Measurements from ENCODE around the gene FADS6.
"Not testable (repeated sequence)": the region's sequence is repeated elsewhere in the genome, so short reads cannot be mapped to it uniquely, and the experiment has no call there.

Gene FADS6

DNA sequence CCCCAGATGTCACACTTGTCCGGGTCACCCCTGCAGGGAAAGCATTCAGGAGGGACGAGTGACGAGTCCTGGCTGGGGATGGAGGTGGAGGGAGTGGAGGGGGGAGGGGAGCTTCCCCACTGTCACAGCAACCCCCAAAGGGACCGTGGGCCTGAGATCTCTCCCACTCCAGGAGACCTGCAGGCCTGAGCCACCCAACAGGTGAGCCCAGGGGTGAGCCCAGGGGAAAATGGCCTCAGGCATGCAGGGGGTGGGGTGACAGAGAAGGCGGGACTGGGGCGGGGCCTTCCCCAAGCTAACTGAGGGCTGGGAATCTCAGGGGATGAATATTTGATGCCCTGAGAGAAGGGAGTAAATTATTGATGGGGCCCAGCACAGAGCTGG, 27.2 kb upstream of the FADS6 start:
- DNase-seq: no peak

DNA sequence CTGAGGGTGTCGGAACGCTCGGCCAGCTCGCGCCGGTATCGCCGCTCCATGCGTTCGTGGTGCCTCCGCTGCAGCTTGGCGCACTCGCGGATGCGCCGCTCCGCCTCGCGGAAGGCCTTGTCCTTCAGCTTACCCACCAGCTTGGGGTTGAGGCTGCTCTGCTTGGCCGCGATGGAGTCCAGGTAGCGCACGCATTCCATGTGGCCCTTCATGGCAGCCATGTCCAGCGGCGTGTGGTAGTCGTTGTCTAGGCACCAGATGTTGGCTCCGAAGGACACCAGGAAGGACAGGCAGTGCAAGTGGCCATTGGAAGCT, 26.8 kb upstream of the FADS6 start:
- DNase-seq: no peak

DNA sequence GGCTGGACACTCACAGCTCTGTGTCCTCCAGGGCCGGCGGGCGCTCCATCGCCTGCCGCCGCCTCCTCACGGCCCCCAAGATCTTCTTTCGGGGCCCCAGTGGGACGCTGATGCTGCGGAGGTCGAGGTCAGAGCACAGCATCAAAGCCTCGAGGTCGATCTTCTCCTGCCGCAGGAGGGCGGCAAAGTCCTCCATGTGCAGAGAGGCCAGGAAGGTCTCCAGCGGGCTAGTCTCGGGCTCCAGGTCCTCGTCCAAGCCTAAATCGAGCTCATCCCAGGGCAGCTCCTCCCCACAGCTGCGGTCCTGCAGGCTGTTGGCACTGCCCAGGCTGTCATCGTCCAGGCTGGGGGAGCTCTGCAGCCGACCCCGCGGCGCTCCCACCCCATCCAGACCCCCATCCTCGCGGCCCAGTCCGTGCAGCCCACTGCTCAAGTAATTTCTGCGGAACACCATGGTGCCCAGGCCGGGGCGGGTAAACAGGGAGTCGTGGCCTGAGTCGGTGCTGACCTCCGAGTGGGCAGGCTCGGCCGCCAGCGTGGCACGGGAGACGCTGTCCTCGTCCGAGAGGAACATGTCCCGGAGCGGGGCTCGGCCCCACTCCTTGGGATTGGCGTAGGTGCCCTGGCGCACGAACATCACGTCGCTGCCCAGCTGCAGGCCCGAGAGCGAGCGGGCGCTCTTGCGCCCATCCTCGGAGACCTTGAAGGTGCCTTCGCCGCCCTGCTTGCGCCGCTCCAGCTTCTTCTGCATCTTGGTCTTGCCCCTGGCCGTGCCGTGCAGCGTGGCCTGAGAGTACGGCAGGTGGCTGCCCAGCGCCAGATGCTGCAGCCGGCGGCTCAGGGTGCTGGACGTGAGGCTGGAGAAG, 26.2 kb upstream of the FADS6 start:
- DNase-seq: no peak

DNA sequence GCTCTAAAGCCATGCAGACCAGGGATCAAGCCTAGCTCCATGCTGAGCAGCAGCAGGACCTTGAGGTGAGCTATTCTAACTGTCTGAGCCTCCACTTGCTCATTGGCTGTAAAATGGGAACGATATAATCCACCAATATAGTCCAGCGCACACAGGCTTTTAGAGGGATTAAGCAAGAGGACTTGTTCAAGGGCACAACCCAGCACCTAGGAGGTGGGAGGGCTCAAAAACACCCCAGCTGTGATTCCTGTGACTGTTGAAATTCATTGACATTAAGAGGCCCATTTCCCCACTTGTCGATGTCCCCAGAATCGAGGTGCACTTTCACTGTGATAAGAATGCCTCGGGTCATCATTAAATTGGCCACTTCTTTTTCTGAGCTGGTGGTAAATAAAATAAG, 25.5 kb upstream of the FADS6 start:
- DNase-seq: no peak

DNA sequence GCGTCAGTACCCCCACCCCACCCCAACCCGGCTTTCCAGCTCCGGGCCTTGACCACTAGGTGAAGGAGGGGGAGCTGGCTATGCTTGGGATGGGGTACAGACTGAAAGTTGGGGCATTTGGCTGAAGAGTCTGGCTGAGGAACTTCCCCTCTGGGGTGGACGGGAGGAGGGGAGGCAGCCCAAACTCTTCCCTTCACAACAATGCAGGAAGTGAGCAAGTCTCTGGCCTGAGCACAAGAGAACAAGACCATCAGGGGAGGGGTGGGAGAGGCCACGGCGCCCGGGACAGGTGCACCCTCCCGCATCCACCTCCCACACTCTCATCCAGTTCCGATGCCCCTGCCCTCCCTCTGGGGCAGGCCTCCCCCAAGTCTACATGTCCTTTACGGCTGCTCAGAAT, 24.0 kb upstream of the FADS6 start:
- DNase-seq: no peak

DNA sequence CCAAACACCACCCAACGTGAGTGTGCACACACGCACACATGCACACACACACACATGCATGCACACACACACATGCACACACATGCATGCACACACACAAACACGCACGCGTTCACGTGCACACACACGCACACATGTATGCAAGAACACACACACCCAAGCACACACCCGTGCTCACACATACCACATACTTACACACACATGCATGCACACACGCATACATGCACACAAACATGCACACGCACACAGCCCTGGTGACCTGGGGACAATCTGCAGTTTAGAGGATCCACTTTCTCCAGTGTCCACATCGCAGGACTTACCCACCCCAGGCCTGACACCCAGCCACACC, 23.4 kb upstream of the FADS6 start:
- DNase-seq: no peak

DNA sequence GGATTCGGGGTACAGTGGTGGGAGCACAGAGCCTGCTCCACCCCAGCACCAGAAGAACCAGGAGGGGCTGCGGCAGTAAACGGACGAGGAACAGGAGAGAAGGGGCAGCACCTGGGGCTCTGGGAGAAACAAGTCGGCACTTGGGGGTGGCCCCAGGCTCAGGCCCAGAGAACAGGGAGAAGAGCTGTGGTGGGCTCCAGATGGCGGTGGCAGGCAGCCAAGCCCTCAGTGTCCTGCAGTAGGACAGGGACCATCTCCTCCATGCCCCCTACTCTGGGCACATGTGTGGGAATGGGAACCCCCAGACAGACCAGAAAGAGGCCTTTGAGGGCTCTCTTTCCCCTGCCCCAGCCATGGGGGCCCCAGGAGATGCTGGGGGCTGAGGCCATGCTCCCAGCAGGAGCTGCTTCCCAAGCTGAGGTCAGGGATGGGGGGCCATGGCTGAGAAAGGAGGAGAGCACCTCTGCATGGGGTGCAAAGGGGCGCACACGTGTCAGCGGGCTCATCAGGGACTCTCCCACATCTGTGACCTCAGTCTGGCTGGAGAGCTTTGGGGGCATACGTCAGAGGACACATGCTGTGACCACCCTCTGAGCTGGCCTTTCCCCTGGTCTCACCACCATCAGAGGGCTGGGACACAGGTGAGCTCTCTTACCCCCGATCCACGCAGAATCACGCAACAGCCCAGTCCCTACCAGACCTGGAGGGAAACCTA, 22.9 kb upstream of the FADS6 start:
- DNase-seq: no peak

DNA sequence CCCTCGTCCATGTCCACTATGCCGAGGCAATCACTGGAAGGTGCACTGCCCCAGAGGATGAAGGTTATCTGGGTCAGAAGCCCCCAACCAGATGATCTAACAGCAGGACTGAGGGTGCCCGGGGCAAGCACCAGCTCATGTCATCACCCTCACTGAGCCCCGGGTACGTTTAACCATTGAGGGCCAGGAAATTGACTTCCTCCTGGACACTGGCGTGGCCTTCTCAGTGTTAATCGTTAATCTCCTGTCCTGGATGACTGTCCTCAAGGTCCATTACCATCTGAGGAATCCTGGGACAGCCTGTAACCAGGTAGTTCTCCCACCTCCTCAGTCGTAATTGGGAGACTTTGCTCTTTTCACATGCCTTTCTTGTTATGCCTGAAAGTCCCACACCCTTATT, 18.0 kb upstream of the FADS6 start:
- DNase-seq: not testable (repeated sequence)

DNA sequence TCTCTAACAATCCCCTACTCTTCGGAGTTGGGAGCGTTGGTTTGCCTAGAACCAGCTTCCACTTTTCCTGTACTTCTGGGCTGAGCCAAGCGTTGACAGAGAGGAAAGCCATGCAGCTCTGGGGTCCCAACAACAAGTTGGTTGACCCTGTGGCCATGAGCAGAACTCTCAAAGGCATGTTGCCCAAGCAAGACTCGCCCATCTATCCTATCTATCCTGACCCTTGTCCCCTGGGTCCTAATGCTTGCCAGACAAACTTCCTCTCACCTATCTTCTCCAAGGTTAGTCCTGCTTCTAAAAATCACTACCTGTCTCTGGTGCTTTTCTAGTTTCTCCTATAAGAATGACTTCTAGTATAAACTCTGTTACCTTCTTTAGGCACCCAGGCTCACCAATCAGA, 15.7 kb upstream of the FADS6 start:
- not testable (repeated sequence) for DNase-seq

DNA sequence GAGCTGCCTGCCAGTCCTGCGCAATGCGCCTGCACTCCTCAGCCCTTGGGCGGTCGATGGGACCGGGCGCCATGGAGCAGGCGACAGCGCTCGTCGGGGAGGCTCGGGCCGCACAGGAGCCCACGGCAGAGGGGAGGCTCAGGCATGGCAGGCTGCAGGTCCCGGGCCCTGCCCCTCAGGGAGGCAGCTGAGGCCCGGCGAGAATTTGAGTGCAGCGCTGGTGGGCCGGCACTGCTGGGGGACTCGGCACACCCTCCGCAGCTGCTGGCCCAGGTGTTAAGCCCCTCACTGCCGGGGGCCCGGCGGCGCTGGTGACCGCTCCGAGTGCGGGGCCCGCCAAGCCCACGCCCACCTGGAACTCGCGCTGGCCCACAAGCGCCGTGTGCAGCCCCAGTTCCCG, 13.6 kb upstream of the FADS6 start:
- DNase-seq: no peak

DNA sequence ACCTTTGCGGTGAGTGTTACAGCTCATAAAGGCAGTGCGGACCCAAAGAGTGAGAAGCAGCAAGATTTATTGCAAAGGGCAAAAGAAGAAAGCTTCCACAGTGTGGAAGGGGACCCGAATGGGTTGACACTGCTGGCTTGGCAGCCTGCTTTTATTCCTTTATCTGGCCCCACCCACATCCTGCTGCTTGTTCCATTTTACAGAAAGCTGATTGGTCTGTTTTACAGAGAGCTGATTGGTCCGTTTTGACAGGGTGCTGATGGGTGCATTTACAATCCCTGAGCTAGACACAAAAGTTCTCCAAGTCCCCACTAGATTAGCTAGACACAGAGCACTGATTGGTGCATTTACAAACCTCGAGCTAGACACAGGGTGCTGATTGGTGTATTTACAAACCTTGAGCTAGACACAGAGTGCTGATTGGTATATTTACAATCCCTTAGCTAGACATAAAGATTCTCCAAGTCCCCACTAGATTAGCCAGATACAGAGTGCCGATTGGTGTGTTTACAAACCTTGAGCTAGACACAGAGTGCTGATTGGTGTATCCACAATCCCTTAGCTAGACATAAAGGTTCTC, 12.9 kb upstream of the FADS6 start:
- DNase-seq: not testable (repeated sequence)

DNA sequence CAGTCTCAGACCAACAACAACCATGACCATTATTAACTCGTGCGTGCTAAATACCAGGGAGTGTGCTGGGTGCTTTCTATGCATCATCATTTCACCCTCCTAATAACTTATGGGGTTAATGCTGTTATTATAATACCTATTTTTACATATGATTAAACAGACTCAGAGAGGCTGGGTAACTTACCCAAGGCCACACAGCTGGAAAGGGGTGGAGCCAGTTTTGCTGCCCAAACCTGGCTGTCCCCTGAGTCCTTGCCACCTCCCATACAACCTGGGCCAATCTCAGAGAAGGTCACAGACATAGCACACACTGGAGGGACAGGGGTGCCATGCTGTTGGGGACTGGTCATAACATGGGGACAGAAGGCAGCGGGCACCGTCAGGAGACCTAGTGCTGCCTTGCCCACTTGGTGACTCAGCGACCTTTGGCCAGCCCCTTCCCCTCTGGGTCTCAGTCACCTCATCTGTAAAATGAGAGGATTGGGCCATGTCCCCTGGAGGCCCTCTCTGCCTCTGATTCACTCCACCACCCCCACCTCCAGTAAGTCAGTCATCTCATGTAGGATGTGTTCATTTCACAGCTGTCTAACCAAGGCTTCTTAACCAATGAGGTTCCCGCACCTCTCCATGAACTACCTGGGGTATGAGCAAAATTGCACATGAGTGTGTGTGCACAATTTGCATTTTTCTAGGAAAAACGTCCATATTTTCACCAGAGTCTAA, 11.4 kb upstream of the FADS6 start:
- no peak for DNase-seq

DNA sequence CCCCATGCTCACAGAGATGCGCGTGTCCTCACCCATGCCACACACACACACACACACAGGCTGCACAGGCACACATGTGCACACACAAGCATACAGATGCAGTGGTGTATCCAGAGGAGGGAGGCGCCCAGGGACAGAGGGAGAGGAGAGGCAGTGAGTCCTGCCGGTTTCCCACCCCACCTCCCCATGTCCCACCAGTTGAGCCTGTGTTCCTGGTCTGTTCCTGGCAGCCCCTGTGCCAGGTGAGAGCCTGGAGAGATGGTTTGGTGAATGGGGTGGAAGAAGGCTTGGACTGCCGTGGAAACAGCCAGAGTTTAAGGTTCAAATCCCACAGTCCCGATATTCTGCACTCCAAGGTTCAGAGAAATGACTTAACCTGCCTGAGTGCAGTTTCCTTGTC, 10.2 kb upstream of the FADS6 start:
- no peak for DNase-seq

DNA sequence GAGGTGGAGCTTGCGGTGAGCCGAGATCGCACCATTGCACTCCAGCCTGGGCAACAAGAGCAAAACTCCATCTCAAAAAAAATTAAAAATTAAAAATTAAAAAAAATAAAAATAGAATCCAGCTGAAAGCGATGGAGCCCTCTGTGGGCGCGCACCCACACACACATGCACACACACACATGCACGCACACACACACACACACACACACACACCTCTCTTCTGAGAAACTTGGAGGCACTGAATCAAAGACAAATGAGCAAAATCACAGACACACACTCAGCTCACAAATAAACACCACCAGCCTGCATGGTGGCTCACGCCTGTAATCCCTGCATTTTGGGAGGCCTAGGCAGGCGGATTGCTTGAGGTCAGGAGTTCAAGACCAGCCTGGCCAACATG, 9.6 kb upstream of the FADS6 start:
- DNase-seq: no peak

DNA sequence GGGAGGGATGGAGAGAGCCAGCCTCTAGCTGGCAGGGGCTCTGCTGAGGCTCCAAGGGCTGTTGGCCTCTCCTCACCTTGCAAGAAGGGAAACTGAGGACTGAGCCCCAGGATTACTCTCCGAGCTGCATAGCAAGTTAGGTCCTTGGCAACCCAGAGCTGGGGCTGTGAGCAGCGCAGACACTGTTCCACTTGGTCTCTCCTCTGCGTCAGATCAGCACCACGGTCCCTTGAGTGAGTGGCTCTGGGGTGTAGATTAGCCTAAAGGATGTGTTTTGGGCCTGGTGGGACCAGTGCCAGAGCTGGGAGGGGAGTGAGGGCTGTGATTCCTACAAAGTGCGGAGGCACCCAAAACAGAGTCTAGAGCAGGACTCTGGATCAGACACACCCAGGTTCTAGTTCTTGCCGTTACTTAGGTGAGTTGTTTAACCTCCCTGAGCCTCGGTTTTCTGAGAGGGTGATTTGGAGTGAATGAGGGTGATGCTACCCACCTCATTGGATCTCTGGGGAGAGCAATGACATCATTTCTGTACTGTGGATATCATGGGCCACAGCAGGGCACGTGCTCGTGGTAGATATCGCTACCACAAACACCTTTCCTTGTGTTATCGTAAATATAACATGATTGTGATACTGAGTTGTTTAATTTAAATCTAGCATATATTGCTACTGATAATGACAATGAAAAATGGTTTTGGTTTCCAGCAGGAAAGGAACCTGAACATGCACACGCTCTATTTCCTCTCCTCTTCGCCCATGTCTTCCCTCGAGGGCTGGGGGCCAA, 8.1 kb upstream of the FADS6 start:
- DNase-seq: no peak

DNA sequence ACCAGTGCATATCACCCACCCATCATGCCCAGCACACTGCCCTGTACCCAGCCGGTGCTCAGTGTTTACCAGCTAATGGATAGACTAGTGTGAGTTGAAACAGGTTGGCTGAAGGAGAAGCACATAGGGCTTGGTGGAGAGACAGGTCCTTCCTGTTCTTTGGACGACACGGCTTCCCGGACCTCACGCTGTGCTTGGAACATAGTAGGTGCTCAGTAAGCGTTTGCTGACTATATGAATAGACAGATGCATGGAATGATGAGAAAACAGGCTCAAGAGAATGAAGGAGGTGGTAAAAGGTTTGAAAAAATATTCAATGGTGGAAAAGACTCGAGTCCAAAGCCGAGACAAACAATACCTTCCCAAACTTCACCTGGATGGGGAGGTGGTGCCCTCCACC, 6.8 kb upstream of the FADS6 start:
- DNase-seq: no peak

DNA sequence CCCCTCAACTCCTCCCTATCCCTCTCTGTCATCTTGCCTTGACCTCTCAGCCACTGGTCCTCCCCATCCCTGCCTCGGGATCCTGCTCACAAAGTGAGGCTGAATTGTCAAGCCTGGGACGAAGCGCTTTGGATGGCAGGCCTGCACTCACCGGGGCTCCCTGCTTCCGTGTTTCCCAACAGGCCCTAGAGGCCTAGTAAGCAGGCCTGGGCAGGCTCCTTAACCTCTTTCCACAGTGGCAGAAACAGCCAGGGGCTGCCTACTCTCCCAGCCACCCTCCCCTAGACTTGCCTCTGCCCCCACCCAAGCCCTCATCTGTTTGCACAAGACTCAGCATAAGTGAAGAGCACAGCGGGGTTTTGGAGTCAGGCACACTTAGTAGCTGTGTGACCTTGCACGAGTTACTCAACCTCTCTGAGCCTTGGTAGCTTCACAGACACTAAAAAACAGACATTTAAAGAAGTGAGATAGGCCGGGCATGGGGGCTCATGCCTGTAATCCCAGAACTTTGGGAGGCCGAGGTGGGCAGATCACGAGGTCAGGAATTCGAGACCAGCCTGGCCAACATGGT, 5.0 kb upstream of the FADS6 start:
- DNase-seq: no peak

DNA sequence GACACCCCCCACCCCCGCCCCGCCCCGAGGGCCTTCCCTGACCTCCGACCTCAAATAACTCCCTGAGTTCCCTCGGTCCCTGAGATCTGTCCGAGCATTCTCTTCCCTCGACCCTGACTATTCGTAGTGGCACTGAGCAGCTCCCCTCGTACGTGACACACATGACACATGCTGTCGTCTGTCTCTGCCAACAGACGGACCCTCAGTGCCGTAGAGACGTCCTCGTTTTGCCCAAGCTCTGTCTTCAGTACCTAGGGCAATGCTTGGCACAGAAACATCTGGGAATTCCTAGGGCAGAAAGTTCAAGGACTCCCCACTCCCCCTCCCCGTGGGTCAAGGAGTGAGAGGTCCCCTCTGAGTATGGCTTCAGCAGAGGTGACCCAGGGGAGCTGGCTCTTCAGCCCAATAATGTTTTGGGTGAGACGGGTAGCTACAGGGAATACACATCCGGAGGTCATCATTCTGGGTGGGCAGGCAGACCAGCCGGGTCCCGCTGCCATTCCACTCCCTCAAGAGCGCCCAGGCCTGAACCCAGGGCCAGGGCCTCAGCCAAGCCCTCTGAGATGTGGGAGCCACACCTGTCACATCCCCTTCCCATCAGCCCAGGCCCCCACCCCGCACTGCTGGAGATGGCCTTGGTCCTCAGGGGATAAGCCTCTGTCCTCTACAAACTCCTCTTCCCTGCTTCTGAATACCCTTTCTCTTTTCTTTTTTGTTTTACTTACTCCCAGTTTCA, 671 bp upstream of the FADS6 start:
- DNase-seq: no peak

DNA sequence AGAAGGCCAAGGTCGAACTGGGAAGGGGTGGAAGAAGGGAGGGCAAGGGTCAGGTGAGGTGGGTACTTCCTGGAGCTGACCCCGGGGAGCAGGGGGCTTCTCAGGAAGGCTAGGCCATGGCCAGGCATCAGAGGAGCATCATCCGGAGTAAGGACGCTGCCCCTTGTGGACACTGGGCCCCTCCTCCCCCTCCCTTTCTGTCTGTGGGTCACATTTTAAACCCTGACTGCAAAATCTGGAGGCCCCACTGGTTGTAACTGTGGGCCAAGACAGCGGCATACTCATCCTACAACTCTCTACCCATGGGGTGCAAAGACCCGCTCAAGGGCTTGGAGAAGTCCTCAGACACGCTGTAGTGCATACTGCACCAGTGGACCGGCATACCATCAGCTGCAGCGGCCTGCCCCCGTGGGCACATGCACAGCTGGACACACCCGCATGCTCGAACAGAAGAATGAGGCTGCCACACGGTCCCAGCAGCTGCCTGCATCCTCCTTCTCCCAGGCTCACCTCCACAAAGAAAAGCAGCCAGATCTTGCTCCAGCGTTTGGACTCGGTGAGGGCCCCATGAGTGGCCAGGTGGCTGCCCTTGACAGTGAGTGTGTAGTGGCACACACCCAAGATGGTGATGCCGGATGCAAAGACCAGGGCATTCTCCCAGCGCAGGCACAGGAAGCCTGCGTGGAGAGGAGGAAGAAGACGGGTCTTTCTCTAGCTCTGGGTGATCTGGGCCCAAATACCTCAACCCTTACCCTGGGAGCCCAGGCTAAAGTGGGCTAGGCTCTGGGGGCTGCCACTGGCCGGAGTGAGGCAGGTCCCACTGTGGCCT, 1.2 kb downstream of the FADS6 start:
- no peak for DNase-seq

DNA sequence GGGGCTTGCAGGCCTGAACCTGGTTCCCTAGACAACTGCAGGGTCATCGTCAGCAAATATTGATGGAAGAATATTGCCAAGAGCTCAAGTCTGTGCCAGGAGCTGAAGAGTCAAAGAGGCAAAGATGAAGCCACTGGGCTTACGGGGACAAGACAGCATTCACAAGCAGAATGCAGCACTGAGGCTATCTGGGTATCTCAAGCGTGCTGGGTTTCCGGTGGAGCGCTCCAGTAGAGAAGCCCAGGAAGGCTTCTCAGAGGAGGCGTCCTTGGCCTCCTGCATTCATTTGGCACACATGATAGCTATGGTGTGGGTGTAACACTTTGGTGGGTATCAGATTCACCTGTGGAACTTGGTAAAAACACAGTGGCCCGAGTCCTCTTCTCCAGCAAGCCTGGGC, 2.9 kb downstream of the FADS6 start:
- no peak for DNase-seq

DNA sequence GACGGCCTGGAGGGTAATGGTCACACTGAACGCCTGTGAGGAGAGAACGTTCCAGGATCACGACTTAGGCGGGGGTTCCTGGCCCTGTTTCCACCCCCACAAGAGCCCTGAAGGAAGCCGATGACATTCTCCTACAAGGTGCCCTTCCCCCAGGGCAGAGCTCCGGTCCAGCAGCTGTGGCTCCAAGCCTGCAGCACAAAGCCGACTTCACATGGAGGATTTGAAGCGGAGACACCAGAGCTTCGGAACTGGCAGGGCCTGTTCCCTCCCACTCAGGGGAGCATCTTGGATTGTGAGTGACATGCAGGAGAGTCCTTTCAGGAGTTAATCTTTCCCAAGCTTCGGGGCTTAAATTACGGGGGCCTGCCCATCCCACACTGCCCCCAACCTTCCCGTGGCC, 5.0 kb downstream of the FADS6 start:
- DNase-seq: no peak
